Measurements from ENCODE around the gene RARS2. TPM values are rescaled to one million over a fixed set of nuclear protein-coding genes. Genes with fewer than 3 reads are reported as not detected.
A peak's percentile ranks its signal among the peaks of the same experiment; 100 is the strongest.
"Not testable (repeated sequence)": the region's sequence is repeated elsewhere in the genome, so short reads cannot be mapped to it uniquely, and the experiment has no call there.

Gene RARS2
- polyA plus RNA-seq, 3 donors from 2014 or later = 16.5 to 24.7 (median 22.1) TPM

GRCh38 chr6:87518453-87518852, 71.3 kb downstream of the RARS2 start:
- no peak overlapping the region for H3K27ac Mint-ChIP-seq
- H3K27me3 Mint-ChIP-seq (ENCODE audit: low read depth in 3 of 3) = peaks cover 0 to 1% (median 0%) of the 10 kb centered on the region in 3 donors
- no peaks in the 10 kb centered on the region for H3K9me3 Mint-ChIP-seq
- DNase-seq = no peak
- no peak overlapping the region for H3K4me3 Mint-ChIP-seq
- peaks cover 20 to 41% (median 27%) of the 10 kb centered on the region in 3 donors for H3K36me3 Mint-ChIP-seq
- H3K4me1 Mint-ChIP-seq = no peaks in the 10 kb centered on the region

- Mint-ChIP-seq H3K9me3 (no peaks in the 10 kb centered on the region), H3K4me3 (no peak overlapping the region), H3K36me3 (peaks cover 7 to 37% (median 26%) of the 10 kb centered on the region in 3 donors), H3K27ac (peak overlapping the region in 4 of 6 donors; percentile 16 to 72 (median 48)), H3K27me3 (ENCODE audit: low read depth in 3 of 3) (peaks cover 0 to 1% (median 0%) of the 10 kb centered on the region in 3 donors), H3K4me1 (no peaks in the 10 kb centered on the region)
- no peak for DNase-seq
Measured at GRCh38 chr6:87514831-87515230, 75.0 kb downstream of the RARS2 start.

GRCh38 chr6:87504441-87504840, 85.3 kb downstream of the RARS2 start:
- no peaks in the 10 kb centered on the region for H3K9me3 Mint-ChIP-seq
- DNase-seq = no peak
- H3K36me3 Mint-ChIP-seq = peaks cover 0 to 26% (median 9%) of the 10 kb centered on the region in 3 donors
- H3K4me3 Mint-ChIP-seq = no peak overlapping the region
- H3K27ac Mint-ChIP-seq = peak overlapping the region in 4 of 6 donors; percentile 37 to 71 (median 59)
- no peaks in the 10 kb centered on the region for H3K27me3 Mint-ChIP-seq (ENCODE audit: low read depth in 3 of 3)
- no peaks in the 10 kb centered on the region for H3K4me1 Mint-ChIP-seq

GRCh38 chr6:87501809-87502572, 87.8 kb downstream of the RARS2 start:
- no peak for DNase-seq
- Mint-ChIP-seq H3K27me3 (ENCODE audit: low read depth in 3 of 3) (no peaks in the 10 kb centered on the region), H3K36me3 (peaks cover 0 to 26% (median 9%) of the 10 kb centered on the region in 3 donors), H3K4me1 (no peaks in the 10 kb centered on the region), H3K4me3 (no peak overlapping the region), H3K9me3 (no peaks in the 10 kb centered on the region), H3K27ac (no peak overlapping the region)

GRCh38 chr6:87498048-87498447, 91.7 kb downstream of the RARS2 start:
- no peak overlapping the region for H3K27ac Mint-ChIP-seq
- no peak for DNase-seq
- peaks cover 0 to 2% of the 10 kb centered on the region in 2 donors for H3K4me1 Mint-ChIP-seq
- H3K4me3 Mint-ChIP-seq = no peak overlapping the region
- no peaks in the 10 kb centered on the region for H3K9me3 Mint-ChIP-seq
- peaks cover 0 to 11% (median 8%) of the 10 kb centered on the region in 3 donors for H3K36me3 Mint-ChIP-seq
- no peaks in the 10 kb centered on the region for H3K27me3 Mint-ChIP-seq (ENCODE audit: low read depth in 3 of 3)

- peaks cover 2 to 11% of the 10 kb centered on the region in 2 donors for H3K4me1 Mint-ChIP-seq
- H3K27ac Mint-ChIP-seq = no peak overlapping the region
- no peak for DNase-seq
- H3K27me3 Mint-ChIP-seq (ENCODE audit: low read depth in 3 of 3) = no peaks in the 10 kb centered on the region
- H3K9me3 Mint-ChIP-seq = no peaks in the 10 kb centered on the region
- no peak overlapping the region for H3K4me3 Mint-ChIP-seq
- peaks cover 0 to 9% (median 7%) of the 10 kb centered on the region in 3 donors for H3K36me3 Mint-ChIP-seq
Measured at GRCh38 chr6:87494761-87495422, 94.9 kb downstream of the RARS2 start.

- H3K27ac Mint-ChIP-seq; H3K27me3 Mint-ChIP-seq (ENCODE audit: low read depth in 3 of 3); DNase-seq; H3K9me3 Mint-ChIP-seq; H3K4me3 Mint-ChIP-seq: not testable (repeated sequence)
- Mint-ChIP-seq H3K36me3 (peaks cover 7 to 11% (median 9%) of the 10 kb centered on the region in 3 donors), H3K4me1 (peaks cover 3 to 15% of the 10 kb centered on the region in 2 donors)
Measured at GRCh38 chr6:87489326-87489725, 100.5 kb downstream of the RARS2 start.

GRCh38 chr6:87487555-87487954, 102.2 kb downstream of the RARS2 start:
- no peak for DNase-seq
- H3K27me3 Mint-ChIP-seq (ENCODE audit: low read depth in 3 of 3) = peaks cover 0 to 2% (median 0%) of the 10 kb centered on the region in 3 donors
- H3K4me1 Mint-ChIP-seq = peaks cover 6 to 17% of the 10 kb centered on the region in 2 donors
- H3K27ac Mint-ChIP-seq = no peak overlapping the region
- H3K9me3 Mint-ChIP-seq = no peaks in the 10 kb centered on the region
- H3K36me3 Mint-ChIP-seq = peaks cover 4 to 12% (median 7%) of the 10 kb centered on the region in 3 donors
- no peak overlapping the region for H3K4me3 Mint-ChIP-seq

- Mint-ChIP-seq H3K9me3 (no peaks in the 10 kb centered on the region), H3K4me1 (peaks cover 8 to 12% of the 10 kb centered on the region in 2 donors), H3K27ac (peak overlapping the region in 1 of 6 donors; percentile 12), H3K36me3 (peaks cover 0 to 12% (median 7%) of the 10 kb centered on the region in 3 donors), H3K4me3 (no peak overlapping the region), H3K27me3 (ENCODE audit: low read depth in 3 of 3) (peaks cover 0 to 2% (median 0%) of the 10 kb centered on the region in 3 donors)
- no peak for DNase-seq
Measured at GRCh38 chr6:87484491-87484890, 105.3 kb downstream of the RARS2 start.

- no peaks in the 10 kb centered on the region for H3K27me3 Mint-ChIP-seq (ENCODE audit: low read depth in 3 of 3)
- DNase-seq = no peak
- peaks cover 8 to 12% of the 10 kb centered on the region in 2 donors for H3K4me1 Mint-ChIP-seq
- peak overlapping the region in 1 of 5 donors; percentile 4 for H3K4me3 Mint-ChIP-seq
- H3K27ac Mint-ChIP-seq = peak overlapping the region in 1 of 6 donors; percentile 28
- H3K9me3 Mint-ChIP-seq = no peaks in the 10 kb centered on the region
- H3K36me3 Mint-ChIP-seq = peaks cover 0 to 18% (median 7%) of the 10 kb centered on the region in 3 donors
Measured at GRCh38 chr6:87483929-87484328, 105.9 kb downstream of the RARS2 start.

GRCh38 chr6:87482366-87482765, 107.4 kb downstream of the RARS2 start:
- DNase-seq = no peak
- no peaks in the 10 kb centered on the region for H3K9me3 Mint-ChIP-seq
- H3K4me3 Mint-ChIP-seq = no peak overlapping the region
- peaks cover 4 to 28% (median 14%) of the 10 kb centered on the region in 3 donors for H3K36me3 Mint-ChIP-seq
- peaks cover 10 to 12% of the 10 kb centered on the region in 2 donors for H3K4me1 Mint-ChIP-seq
- no peaks in the 10 kb centered on the region for H3K27me3 Mint-ChIP-seq (ENCODE audit: low read depth in 3 of 3)
- no peak overlapping the region for H3K27ac Mint-ChIP-seq

GRCh38 chr6:87481931-87482330, 107.9 kb downstream of the RARS2 start:
- Mint-ChIP-seq H3K36me3 (peaks cover 4 to 28% (median 14%) of the 10 kb centered on the region in 3 donors), H3K9me3 (no peaks in the 10 kb centered on the region), H3K4me3 (no peak overlapping the region), H3K27me3 (ENCODE audit: low read depth in 3 of 3) (no peaks in the 10 kb centered on the region), H3K27ac (no peak overlapping the region), H3K4me1 (peaks cover 10 to 12% of the 10 kb centered on the region in 2 donors)
- DNase-seq = no peak

- Mint-ChIP-seq H3K4me3 (peak overlapping the region; percentile 94 to 99 (median 98)), H3K27me3 (ENCODE audit: low read depth in 3 of 3) (peaks cover 0 to 4% (median 1%) of the 10 kb centered on the region in 3 donors), H3K9me3 (no peaks in the 10 kb centered on the region), H3K36me3 (peaks cover 4 to 6% (median 6%) of the 10 kb centered on the region in 3 donors), H3K27ac (peak overlapping the region; percentile 91 to 99 (median 99)), H3K4me1 (peaks cover 17% of the 10 kb centered on the region in 2 donors)
- no peak for DNase-seq
Measured at GRCh38 chr6:87473419-87473903, 116.3 kb downstream of the RARS2 start.

All from immature natural killer cell (primary cell).